Bronchial epithelial cell (primary cell): ENCODE measurements around the gene HDAC9. TPM values are rescaled to one million over a fixed set of nuclear protein-coding genes. Genes with fewer than 3 reads are reported as not detected.

Source experiments
- DNase-seq: peaks from one replicate; pipeline ENCODE4 v3.0.0-alpha.2; 2010; ENCODE audit warnings: low read depth
- FAIRE-seq: peaks from 2 replicates; lab custom pipeline; 2011; peaks lifted over from hg19 to GRCh38; lab: Jason Lieb, UNC
- H3K27me3 ChIP-seq: 2 replicates; pipeline ENCODE4 v1.5.1; 2011; ENCODE audit warnings: low read length; ENCODE audit not compliant: control insufficient read depth, insufficient read depth
- H3K36me3 ChIP-seq: 2 replicates; pipeline ENCODE4 v1.5.1; 2011; ENCODE audit warnings: low read length; ENCODE audit not compliant: control insufficient read depth, insufficient read depth
- H3K4me3 ChIP-seq: 2 replicates; pipeline ENCODE4 v1.5.1; 2011; ENCODE audit warnings: mild to moderate bottlenecking, low read depth, low read length, control low read depth
- CTCF ChIP-seq: IDR thresholded peaks from 2 replicates; pipeline ENCODE4 v1.5.1; 2011; ENCODE audit warnings: mild to moderate bottlenecking, moderate library complexity, low read length, control low read depth, inconsistent platforms; ENCODE audit not compliant: insufficient read depth, severe bottlenecking
- total RNA-seq: library from RNA; depleted of rRNA; stranded (reverse); fragments of >200 nt; gene quantifications from 2 replicates; pipeline ENCODE4 v1.2.1, GENCODE V29; 2014

Gene HDAC9
- total RNA-seq, 1 donor from 2014 or later = 12.1 TPM

- DNase-seq (no peak), FAIRE-seq (no peak)
- no peaks in the 10 kb centered on the region for H3K27me3 ChIP-seq
- no peak for TF ChIP-seq CTCF
- no peaks in the 10 kb centered on the region for H3K36me3 ChIP-seq
- no peak overlapping the region for H3K4me3 ChIP-seq
Observed at GRCh38 chr7:18458830-18459229, 36.7 kb upstream of the HDAC9 start.

- no peak overlapping the region for H3K4me3 ChIP-seq
- DNase-seq = no peak
- FAIRE-seq = no peak
Observed at GRCh38 chr7:18459484-18460245, 35.9 kb upstream of the HDAC9 start.

GRCh38 chr7:18461785-18462467, 33.6 kb upstream of the HDAC9 start:
- Histone ChIP-seq H3K27me3 (no peaks in the 10 kb centered on the region), H3K36me3 (no peaks in the 10 kb centered on the region), H3K4me3 (no peak overlapping the region)
- no peak for FAIRE-seq
- DNase-seq = no peak
- no peak for TF ChIP-seq CTCF

More at GRCh38 chr7:18459484-18460245, 35.9 kb upstream of the HDAC9 start:
- H3K36me3 ChIP-seq = no peaks in the 10 kb centered on the region
- H3K27me3 ChIP-seq = no peaks in the 10 kb centered on the region
- TF ChIP-seq CTCF = no peak

- no peak for FAIRE-seq
Observed at GRCh38 chr7:18464830-18465229, 30.7 kb upstream of the HDAC9 start.

GRCh38 chr7:18467011-18467410, 28.5 kb upstream of the HDAC9 start:
- FAIRE-seq (no peak), DNase-seq (no peak)
- Histone ChIP-seq H3K36me3 (no peaks in the 10 kb centered on the region), H3K4me3 (no peak overlapping the region), H3K27me3 (no peaks in the 10 kb centered on the region)
- no peak for TF ChIP-seq CTCF

More at GRCh38 chr7:18464830-18465229, 30.7 kb upstream of the HDAC9 start:
- no peak overlapping the region for H3K4me3 ChIP-seq
- no peak for DNase-seq
- no peak for TF ChIP-seq CTCF
- no peaks in the 10 kb centered on the region for H3K27me3 ChIP-seq
- no peaks in the 10 kb centered on the region for H3K36me3 ChIP-seq
